SK-N-SH (cell line): ENCODE results near the gene MMP21.

Source experiments
- CTCF ChIP-seq: fragments of 200-600 bp; sonication (generic); IDR thresholded peaks from 2 replicates; pipeline ENCODE4 v1.6.1; 2017; ENCODE audit warnings: antibody characterized with exemption, mild to moderate bottlenecking, moderate library complexity
- EZH2phosphoT487 ChIP-seq: fragments of 200-600 bp; sonication (generic); IDR thresholded peaks from 2 replicates; pipeline ENCODE4 v1.6.1; 2017; ENCODE audit warnings: low read depth, mixed run types, mild to moderate bottlenecking, antibody characterized with exemption, moderate library complexity, borderline replicate concordance
- RAD21 ChIP-seq: IDR thresholded peaks from 2 replicates; pipeline ENCODE4 v1.6.1; 2012; ENCODE audit warnings: mild to moderate bottlenecking, low read length
- RCOR1 ChIP-seq: fragments of 150-350 bp; IDR thresholded peaks from 2 replicates; pipeline ENCODE4 v1.6.1; 2017; ENCODE audit warnings: antibody characterized with exemption, low read length
- TEAD4 ChIP-seq: IDR thresholded peaks from 2 replicates; pipeline ENCODE4 v1.4.0; 2012; ENCODE audit warnings: mild to moderate bottlenecking, borderline replicate concordance; ENCODE audit not compliant: insufficient read depth
- YY1 ChIP-seq: IDR thresholded peaks from 2 replicates; pipeline ENCODE4 v1.4.0; 2012; ENCODE audit warnings: low read depth, mild to moderate bottlenecking

DNA sequence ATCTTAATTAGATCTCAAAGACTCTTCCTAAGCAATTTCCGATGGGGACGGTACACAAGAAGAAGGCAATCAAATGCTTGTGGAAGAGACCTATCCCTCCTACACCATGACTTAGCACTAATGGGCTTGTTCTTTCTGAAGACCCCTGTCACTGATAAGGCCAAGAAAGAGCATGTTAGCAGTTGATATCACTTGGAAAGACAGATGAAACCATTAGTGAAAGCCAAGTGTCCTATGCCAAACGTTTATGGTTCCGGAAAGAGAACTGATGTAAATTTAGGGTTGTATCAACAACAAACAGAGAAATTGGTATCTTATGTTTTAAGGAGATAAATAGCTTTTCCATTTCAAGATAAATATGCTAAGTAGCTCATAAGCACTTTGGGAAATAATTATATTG is 40.9 kb upstream of the MMP21 start:
- TF ChIP-seq RCOR1 (no peak), RAD21 (no peak), CTCF (no peak), TEAD4 (no peak), EZH2phosphoT487 (no peak), YY1 (no peak)
